Fibroblast of villous mesenchyme (primary cell): ENCODE measurements around the gene SRPK3. TPM values are rescaled to one million over a fixed set of nuclear protein-coding genes. Genes with fewer than 3 reads are reported as not detected.

Experiments used
- DNase-seq: peaks from one replicate; pipeline ENCODE4 v3.0.0-alpha.2; 2010; ENCODE audit warnings: low read depth
- H3K4me3 ChIP-seq: 2 replicates; pipeline ENCODE4 v1.5.1; 2011; ENCODE audit warnings: low read depth, mild to moderate bottlenecking, low read length
- total RNA-seq: library from RNA; depleted of rRNA; stranded (reverse); fragments of >200 nt; gene quantifications from 2 replicates; pipeline ENCODE4 v1.2.3, GENCODE V29; 2012
- TF ChIP-seq, protein P1 (sequence below): IDR thresholded peaks from 2 replicates; pipeline ENCODE4 v1.5.1; 2012; ENCODE audit warnings: low read depth, mild to moderate bottlenecking, low read length; ENCODE audit not compliant: insufficient read depth

Gene SRPK3
- total RNA-seq, 1 donor, result 0.86 TPM

- TF ChIP-seq, protein P1, sequence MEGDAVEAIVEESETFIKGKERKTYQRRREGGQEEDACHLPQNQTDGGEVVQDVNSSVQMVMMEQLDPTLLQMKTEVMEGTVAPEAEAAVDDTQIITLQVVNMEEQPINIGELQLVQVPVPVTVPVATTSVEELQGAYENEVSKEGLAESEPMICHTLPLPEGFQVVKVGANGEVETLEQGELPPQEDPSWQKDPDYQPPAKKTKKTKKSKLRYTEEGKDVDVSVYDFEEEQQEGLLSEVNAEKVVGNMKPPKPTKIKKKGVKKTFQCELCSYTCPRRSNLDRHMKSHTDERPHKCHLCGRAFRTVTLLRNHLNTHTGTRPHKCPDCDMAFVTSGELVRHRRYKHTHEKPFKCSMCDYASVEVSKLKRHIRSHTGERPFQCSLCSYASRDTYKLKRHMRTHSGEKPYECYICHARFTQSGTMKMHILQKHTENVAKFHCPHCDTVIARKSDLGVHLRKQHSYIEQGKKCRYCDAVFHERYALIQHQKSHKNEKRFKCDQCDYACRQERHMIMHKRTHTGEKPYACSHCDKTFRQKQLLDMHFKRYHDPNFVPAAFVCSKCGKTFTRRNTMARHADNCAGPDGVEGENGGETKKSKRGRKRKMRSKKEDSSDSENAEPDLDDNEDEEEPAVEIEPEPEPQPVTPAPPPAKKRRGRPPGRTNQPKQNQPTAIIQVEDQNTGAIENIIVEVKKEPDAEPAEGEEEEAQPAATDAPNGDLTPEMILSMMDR, result no peak
- no peak overlapping the region for H3K4me3 ChIP-seq
- no peak for DNase-seq
Measured at GRCh38 chrX:153800746-153801145, 19.9 kb downstream of the SRPK3 start.

DNA sequence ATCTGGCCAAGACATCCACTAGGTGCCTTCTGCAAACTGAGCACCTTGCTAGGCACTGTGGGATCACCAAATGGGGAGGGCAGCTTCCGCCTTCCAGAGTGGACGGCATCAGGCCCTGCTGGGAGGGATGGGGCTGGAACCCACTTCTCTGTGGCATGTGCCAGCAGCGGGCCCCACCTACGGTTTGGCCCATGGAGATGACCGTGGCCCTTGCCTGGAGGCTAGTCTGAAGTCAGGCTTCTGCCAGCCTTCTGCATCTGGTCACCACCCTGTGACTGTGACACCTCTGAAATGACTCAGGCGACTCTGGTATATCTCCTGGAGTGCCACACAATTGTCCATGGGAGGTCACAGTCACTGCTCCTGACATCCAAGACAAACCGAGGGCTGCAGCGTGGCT, 20.8 kb downstream of the SRPK3 start:
- TF ChIP-seq, protein P1, result no peak
- H3K4me3 ChIP-seq, result no peak overlapping the region
- DNase-seq, result no peak

GRCh38 chrX:153802513-153803045, 21.7 kb downstream of the SRPK3 start:
- TF ChIP-seq, protein P1, result no peak
- no peak for DNase-seq
- no peak overlapping the region for H3K4me3 ChIP-seq

DNA sequence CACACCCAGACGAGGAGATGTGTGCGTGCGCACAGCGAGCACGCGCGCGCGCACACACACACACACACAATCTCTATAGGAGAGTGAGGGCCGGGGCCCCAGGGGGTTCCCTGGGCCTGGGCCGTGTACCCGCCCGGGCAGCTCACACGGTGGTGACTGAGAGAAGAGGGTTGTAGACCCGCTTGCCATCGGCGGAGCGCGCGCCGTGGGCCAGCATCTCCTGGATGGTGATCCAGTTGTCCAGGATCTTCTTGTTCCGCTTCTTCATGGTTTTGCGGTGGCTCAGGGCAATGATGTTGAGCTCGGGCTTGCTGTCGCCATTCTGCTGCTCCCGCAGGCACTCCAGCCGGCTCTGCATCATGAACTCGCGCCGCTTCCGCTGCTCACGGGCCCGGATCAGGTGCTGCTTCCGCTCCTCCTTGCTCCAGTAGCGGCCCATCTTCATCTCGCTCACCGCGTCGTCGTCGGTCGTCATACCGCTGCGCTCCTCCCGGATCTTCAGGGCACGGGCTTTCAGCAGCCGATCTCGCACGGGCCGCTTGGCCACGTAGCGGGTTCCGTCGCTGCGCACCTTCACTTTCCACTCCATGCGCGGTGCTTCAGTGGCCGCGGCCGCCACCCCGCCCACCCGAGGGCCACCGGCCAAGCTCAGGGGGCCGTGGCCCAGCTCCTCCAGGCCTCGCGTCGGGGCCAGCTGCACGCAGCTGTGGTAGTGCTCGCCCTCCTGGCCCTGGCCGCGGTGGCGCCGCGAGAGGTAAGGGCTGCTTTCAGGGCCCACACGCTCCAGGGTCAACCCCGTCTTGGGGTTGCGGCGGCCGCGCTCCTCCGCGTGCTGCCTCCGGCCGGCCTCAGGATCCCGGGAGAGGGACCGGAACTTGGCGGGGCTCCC, 22.6 kb downstream of the SRPK3 start:
- no peak for DNase-seq
- TF ChIP-seq, protein P1, result no peak
- H3K4me3 ChIP-seq, result no peak overlapping the region

DNA sequence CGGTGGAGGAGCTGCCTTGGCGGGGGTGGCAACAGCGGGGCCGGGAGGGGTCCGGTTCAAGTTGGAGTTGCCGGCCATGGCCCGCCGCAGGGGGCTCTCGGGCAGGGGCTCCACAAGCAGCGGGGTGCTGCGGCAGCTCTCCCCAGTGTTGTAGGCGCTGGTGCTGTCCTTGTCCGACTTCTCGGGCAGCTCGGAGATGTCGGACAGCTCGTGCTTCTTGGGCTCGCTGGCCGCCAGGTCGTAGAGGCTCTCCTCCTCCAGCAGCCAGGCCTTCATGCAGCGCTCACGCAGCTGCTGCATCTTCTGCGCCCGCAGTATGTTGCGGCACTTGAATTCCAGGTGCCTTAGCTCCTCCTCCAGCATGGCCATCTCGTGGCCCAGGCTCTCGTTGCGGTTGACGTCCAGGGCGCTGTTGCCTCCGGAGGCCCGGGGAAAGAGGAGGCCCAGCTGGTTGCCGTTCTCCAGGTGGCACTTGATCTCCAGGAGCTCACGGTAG, 23.3 kb downstream of the SRPK3 start:
- DNase-seq, result no peak
- H3K4me3 ChIP-seq, result no peak overlapping the region
- TF ChIP-seq, protein P1, result no peak

- no peak for DNase-seq
- no peak overlapping the region for H3K4me3 ChIP-seq
- TF ChIP-seq, protein P1, result no peak
Measured at GRCh38 chrX:153804621-153805020, 23.8 kb downstream of the SRPK3 start.
